Ishikawa (cell line): Measurements from ENCODE around the gene JAG2.

Experiments used
- EGR1 ChIP-seq: IDR thresholded peaks from 2 replicates; pipeline ENCODE4 v1.6.1; 2012
- MAX ChIP-seq: IDR thresholded peaks from 2 replicates; pipeline ENCODE4 v1.6.1; 2012
- NFIC ChIP-seq: IDR thresholded peaks from 2 replicates; pipeline ENCODE4 v1.6.1; 2012
- RAD21 ChIP-seq: IDR thresholded peaks from 2 replicates; pipeline ENCODE4 v1.6.1; 2012; ENCODE audit warnings: low read depth
- REST ChIP-seq: IDR thresholded peaks from 2 replicates; pipeline ENCODE4 v1.6.1; 2012; ENCODE audit warnings: low read depth, mild to moderate bottlenecking
- TAF1 ChIP-seq: IDR thresholded peaks from 2 replicates; pipeline ENCODE4 v1.6.1; 2012; ENCODE audit warnings: low read depth, mild to moderate bottlenecking
- TEAD4 ChIP-seq: IDR thresholded peaks from 2 replicates; pipeline ENCODE4 v1.6.1; 2012
- YY1 ChIP-seq: IDR thresholded peaks from 2 replicates; pipeline ENCODE4 v1.6.1; 2012; ENCODE audit warnings: low read depth
- ZBTB7A ChIP-seq: IDR thresholded peaks from 2 replicates; pipeline ENCODE4 v1.6.1; 2012; ENCODE audit warnings: low read depth

GRCh38 chr14:105187935-105188524 lies 19.5 kb upstream of the JAG2 start:
- TF ChIP-seq REST (no peak), NFIC (no peak), ZBTB7A (no peak), MAX (no peak), TAF1 (no peak), EGR1 (no peak), RAD21 (peak; percentile 61), YY1 (no peak), TEAD4 (no peak)
